SKM-1 (cell line): ENCODE measurements around the gene LHX2.

Experiments used
- DNase-seq: peaks from one replicate; lab custom pipeline; 2025; ENCODE audit not compliant: unreplicated experiment; lab: John Stamatoyannopoulos, UW

The LHX2 gene

GRCh38 chr9:124029617-124030016, 18.0 kb downstream of the LHX2 start:
- DNase-seq, result no peak

DNA sequence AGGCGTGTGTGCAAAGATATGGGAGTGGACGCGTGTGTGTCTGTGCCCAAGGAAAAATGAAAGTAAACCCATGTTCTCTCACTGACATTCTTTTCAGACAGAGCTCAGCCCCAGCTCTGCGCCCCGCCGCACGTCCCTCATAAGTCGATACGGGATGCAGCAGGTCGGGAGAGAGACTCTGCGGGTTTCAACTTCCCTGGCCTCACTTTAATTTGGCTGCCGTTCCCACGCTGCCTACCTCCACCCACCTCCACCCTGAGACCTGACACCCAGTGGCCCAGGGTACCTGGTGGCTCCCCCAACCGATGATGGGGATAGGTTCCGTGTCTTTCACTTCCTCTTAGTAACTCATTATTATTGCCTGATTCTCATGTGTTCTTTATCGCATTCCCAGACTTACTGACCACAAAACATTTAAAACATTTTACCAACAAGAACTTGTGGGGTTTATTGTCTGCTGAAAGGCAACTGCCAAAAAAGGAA, 19.4 kb downstream of the LHX2 start:
- DNase-seq, result no peak

DNA sequence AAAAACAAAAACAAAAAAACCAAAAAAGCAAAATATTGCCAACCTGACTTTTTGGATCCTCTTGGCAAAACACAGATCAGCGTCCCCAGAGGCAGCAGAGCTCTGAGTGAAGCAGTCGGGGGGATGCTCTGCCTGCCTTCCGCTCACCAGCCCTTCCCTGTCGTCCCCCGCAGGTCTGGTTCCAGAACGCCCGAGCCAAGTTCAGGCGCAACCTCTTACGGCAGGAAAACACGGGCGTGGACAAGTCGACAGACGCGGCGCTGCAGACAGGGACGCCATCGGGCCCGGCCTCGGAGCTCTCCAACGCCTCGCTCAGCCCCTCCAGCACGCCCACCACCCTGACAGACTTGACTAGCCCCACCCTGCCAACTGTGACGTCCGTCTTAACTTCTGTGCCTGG, 20.7 kb downstream of the LHX2 start:
- no peak for DNase-seq

DNA sequence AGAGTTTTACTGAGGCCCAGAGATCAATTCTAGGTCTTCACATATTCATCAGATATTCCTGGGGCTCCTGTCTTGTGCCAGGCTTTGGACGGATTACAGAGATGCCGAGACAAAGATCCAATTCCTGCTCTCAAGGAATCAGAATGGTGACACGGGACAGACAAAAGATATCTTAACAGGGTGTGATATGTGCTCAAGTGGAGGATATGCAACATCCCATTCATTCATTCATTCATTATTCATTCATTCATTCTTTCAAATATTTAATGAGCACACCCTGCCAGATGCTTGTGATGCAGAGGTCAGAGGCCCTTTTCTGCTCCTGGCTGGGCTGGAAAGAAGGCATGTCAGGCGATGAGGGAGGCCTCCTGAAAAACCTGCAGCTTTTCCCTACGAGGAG, 21.8 kb downstream of the LHX2 start:
- DNase-seq, result no peak

DNA sequence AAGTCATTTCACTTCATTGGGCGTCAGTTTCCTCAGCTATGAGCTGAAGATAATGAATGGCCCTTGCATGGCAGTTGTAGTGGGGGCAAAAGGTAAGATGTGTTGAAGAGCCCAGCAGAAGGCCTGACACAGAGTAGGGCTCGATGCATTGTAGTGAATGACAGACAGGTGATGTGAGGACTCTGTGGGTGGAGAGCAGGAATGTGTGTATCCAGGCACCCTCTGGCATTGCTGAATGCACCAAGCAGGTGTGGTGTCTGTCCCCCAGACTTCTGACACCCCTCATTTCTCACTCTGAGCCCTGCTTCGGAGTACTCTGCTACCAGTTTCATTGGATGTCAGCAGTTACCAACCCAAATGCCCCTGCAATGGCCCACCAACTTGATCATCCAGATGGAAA, 22.4 kb downstream of the LHX2 start:
- DNase-seq, result no peak

DNA sequence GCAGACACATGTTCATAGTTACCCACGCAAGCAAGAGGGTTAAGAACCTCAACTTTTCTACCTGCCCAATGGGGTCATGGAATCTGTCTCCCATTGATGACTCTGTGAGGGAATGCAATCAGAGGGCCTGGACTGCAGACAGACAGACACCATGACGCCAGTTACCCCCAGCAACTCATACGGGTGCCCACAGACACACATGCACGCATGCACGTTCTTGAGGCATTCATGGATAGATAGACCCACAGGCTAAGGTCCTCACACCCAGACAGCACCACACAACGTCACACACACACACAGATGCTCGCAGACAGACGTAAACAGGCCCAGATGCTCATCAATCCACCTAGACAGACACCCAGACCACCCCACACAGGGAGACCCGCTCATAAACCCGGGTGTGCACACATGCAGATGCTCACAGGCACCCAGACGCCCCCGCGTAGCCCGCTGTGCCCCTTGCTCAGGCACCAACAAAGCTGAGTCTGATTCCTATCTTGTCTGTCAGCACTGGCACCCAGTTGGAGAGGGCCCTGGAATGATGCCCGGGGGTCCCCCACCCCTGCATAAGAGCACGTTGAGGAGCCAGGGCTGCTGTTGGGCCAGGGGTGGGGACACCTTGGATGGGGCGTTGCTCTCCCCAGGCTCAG, 23.6 kb downstream of the LHX2 start:
- DNase-seq, result no peak

DNA sequence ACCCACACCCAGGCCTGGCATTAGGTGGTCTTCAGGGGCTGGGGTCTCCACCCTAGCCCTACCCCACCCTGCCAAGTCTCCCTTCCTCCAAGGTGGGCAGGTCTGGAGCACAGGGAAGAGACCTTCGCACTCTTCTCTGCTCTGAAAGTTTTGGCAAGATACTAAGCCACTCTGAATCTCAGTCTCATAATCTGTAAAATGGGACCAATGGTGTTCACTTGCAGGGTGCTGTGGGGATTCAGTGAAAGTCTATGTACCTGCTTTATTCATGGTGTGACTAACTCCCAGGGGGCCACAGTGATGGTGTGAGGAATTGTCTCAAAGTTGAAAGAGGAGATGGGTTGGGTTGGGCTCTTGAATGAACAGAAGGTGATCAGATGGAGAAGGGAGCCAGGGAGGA, 25.0 kb downstream of the LHX2 start:
- no peak for DNase-seq

DNA sequence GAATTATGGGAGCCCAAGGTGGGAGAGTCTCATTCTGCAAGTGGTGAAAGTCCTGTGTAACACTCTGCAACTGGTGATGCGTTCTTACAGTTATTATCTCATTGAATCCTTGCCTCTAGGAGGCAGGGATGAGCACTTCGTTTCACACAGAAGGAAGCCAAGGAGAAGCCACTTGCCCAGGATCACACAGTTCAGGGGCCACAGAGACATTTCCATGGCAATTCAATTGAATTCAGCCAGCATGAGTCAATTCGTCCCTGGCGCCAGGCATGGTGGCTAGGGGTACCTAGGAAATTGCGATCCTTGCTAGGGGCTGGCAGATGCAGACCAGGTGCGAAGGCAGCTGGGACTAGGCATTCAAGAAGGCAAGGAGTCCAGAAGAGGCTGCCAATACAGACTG, 26.2 kb downstream of the LHX2 start:
- DNase-seq, result no peak

- no peak for DNase-seq
Observed at GRCh38 chr9:124038239-124038638, 26.7 kb downstream of the LHX2 start.

DNA sequence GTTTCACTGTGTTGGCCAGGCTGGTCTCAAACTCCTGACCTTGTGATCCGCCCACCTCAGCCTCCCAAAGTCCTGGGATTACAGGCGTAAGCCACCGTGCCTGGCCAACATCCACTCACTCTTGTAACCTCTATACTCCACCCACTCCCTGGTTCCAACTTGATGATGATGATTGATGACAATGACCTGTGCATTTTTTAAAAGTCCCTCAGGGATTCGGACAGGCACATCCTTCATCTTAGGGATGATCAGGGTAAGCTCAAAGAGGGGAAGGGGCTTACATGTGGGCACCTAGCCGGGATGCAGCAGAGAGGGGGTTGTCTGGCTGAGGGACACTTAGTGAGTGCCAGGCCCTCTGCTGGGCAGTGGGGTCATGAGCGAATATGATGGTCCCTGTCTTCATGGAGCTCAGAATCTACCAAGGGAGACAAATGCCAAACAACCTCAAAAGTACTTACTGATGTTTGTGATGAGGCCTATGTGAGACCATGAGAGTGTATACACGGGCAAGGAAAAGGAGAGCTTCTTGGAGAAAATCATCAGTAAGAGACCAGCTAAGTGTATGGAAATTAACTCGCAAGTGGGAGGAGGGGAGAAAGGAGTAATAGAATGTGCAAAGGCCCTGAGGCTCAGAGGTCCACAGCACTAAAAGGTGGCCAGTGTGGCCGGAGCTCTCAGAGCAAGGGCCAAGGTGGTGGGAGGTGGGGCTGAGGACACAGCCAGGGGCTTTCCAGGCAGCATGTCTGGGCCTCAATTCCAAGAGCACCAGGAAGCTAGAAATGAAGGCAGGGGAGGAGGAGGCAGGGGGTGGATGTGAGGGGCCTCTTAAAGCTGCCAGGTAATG, 27.4 kb downstream of the LHX2 start:
- DNase-seq, result no peak

- DNase-seq, result no peak
Observed at GRCh38 chr9:124040186-124040931, 28.8 kb downstream of the LHX2 start.

GRCh38 chr9:124040935-124041816, 29.6 kb downstream of the LHX2 start:
- no peak for DNase-seq

DNA sequence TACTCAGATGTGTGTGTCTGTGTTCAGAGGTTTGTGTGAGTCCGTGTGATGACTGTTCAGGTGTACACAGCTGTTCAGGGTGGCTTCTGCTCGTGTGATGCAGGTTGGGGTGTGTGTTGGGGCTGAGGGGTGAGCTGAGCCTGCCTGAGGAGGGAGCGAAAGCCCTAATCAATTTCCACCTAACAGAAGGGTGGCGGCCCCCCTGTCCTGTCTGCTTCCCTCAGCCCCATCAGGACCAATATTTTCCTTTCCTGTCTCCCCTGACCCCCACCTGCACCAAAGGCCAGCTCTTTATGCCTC, 30.2 kb downstream of the LHX2 start:
- DNase-seq, result no peak

- no peak for DNase-seq
Observed at GRCh38 chr9:124042201-124042721, 30.7 kb downstream of the LHX2 start.

DNA sequence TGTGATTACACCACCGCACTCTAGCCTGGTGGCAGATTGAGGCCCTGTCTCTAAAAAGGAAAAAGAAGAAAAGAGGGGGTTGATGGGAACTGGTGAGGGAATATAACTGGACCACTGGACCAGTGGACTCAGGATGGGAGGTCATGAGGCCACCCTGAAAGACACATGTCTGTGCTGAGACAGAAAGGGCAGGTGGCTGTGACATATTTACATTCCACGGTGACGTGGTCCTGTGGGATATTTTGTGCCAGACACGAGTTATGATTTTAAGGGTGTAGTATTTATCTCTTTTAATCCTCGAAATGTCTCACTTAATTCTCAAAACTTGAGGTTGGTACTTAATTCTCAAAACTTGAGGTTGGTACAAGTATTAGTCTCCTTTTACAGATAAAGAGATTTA, 32.9 kb downstream of the LHX2 start:
- DNase-seq, result no peak

- DNase-seq, result no peak
Observed at GRCh38 chr9:124045076-124045829, 33.7 kb downstream of the LHX2 start.

DNA sequence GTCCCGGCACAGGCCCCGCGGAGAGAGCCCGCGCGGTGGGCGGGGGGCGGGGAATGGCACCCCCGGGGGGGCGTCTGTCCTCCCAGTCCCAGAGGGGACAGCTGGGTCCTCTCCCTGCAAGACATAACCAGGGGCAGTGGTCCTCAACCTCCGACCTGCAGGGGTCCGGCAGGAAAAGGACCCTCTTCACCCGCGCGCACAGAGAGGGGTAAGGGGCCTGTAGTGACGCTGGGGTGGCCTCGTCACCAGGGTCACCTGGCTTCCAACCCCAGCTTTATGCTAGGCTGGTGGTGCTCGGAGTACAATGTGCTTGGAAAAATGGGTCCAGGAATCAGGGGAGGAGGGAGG, 34.2 kb downstream of the LHX2 start:
- no peak for DNase-seq

DNA sequence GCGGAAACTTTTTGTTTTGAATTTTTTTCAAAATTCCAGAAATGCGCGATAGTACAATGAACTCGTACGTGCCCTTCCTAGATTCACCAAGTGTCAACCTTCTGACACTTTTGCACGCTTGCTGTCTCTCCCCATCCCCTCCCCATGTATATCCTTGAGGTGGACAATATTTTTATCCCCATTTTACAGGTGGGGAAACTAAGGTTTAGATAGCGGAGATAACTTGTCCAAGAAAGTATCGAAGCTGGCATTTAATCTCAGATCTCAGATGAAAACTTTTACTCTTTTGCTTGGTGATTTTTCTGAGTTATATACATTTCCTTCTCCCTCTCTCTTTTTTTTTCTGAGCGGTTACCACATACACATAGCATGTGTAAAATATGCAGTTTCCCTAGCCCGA, 34.6 kb downstream of the LHX2 start:
- no peak for DNase-seq

GRCh38 chr9:124047251-124047672, 35.7 kb downstream of the LHX2 start:
- no peak for DNase-seq

GRCh38 chr9:124050955-124051354, 39.4 kb downstream of the LHX2 start:
- no peak for DNase-seq
